ENCODE data around the gene MAP1LC3B. TPM values are rescaled to one million over a fixed set of nuclear protein-coding genes. Genes with fewer than 3 reads are reported as not detected.

Gene MAP1LC3B
- total and polyA plus RNA-seq, 5 donors from 2014 or later, result 83.2 to 158 (median 134) TPM

- no peak overlapping the region for H3K27ac ChIP-seq (ENCODE audit: insufficient read depth, low read length, poor library complexity, severe bottlenecking)
- no peaks in the 10 kb centered on the region for H3K27me3 Mint-ChIP-seq
- no peaks in the 10 kb centered on the region for H3K4me1 ChIP-seq (ENCODE audit: control insufficient read depth, insufficient read depth, low read length, poor library complexity, severe bottlenecking)
- peaks cover 0 to 4% (median under 1%) of the 10 kb centered on the region in 4 donors for H3K4me1 Mint-ChIP-seq
- H3K36me3 ChIP-seq (ENCODE audit: control insufficient read depth, insufficient read depth, low read length), result peaks cover 84% of the 10 kb centered on the region
- ATAC-seq (ENCODE audit: low read depth in 2 of 2) (no peak), DNase-seq (no peak)
- no peaks in the 10 kb centered on the region for H3K27me3 ChIP-seq (ENCODE audit: control insufficient read depth, insufficient read depth, low read length)
- no peaks in the 10 kb centered on the region for H3K9me3 ChIP-seq (ENCODE audit: control insufficient read depth in 2 of 2, low read length in 2 of 2)
- peaks cover 22% of the 10 kb centered on the region for H3K36me3 Mint-ChIP-seq
- H3K9me3 Mint-ChIP-seq, result no peaks in the 10 kb centered on the region
- H3K4me3 Mint-ChIP-seq, result no peak overlapping the region
- H3K4me3 ChIP-seq (ENCODE audit: low read depth, low read length), result no peak overlapping the region
- peak overlapping the region in 1 of 3 donors; percentile 4 for H3K27ac Mint-ChIP-seq
Measured at GRCh38 chr16:87407511-87408112, 15.5 kb downstream of the MAP1LC3B start.

- no peaks in the 10 kb centered on the region for H3K4me1 ChIP-seq (ENCODE audit: control insufficient read depth, insufficient read depth, low read length, poor library complexity, severe bottlenecking)
- Mint-ChIP-seq H3K4me3 (no peak overlapping the region), H3K4me1 (peaks cover 0 to 4% (median under 1%) of the 10 kb centered on the region in 4 donors), H3K27ac (no peak overlapping the region), H3K36me3 (peaks cover 26% of the 10 kb centered on the region), H3K9me3 (no peaks in the 10 kb centered on the region), H3K27me3 (no peaks in the 10 kb centered on the region)
- no peaks in the 10 kb centered on the region for H3K9me3 ChIP-seq (ENCODE audit: control insufficient read depth in 2 of 2, low read length in 2 of 2)
- H3K27ac ChIP-seq (ENCODE audit: insufficient read depth, low read length, poor library complexity, severe bottlenecking), result no peak overlapping the region
- H3K36me3 ChIP-seq (ENCODE audit: control insufficient read depth, insufficient read depth, low read length), result peaks cover 78% of the 10 kb centered on the region
- DNase-seq, result no peak
- no peak for ATAC-seq (ENCODE audit: low read depth in 2 of 2)
- no peak overlapping the region for H3K4me3 ChIP-seq (ENCODE audit: low read depth, low read length)
- no peaks in the 10 kb centered on the region for H3K27me3 ChIP-seq (ENCODE audit: control insufficient read depth, insufficient read depth, low read length)
Measured at GRCh38 chr16:87409153-87409552, 17.0 kb downstream of the MAP1LC3B start.

DNA sequence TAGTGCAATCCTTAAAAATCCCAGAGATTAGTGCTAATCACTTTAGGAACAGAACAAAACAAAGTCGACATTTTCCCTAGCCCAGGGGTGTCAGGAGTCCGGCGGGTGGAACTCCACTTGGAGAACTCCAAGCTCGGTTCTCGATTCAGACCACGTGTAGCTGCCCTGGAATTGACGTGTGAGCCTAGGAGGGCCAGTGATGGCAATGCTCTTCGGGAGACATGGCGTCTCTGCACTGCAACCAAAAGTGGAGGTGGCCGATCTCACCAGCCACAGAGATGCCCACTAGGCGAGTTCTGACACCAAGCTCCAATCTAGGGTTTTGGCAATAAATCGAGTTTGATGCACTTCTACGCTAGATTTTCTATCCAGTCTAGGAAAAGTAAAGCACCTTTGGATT, 17.6 kb downstream of the MAP1LC3B start:
- no peak for ATAC-seq (ENCODE audit: low read depth in 2 of 2)
- Mint-ChIP-seq H3K27ac (no peak overlapping the region), H3K9me3 (no peaks in the 10 kb centered on the region), H3K4me1 (peaks cover 0 to 4% (median under 1%) of the 10 kb centered on the region in 4 donors), H3K36me3 (peaks cover 26% of the 10 kb centered on the region), H3K27me3 (no peaks in the 10 kb centered on the region), H3K4me3 (no peak overlapping the region)
- no peak overlapping the region for H3K4me3 ChIP-seq (ENCODE audit: low read depth, low read length)
- peaks cover 72% of the 10 kb centered on the region for H3K36me3 ChIP-seq (ENCODE audit: control insufficient read depth, insufficient read depth, low read length)
- no peaks in the 10 kb centered on the region for H3K4me1 ChIP-seq (ENCODE audit: control insufficient read depth, insufficient read depth, low read length, poor library complexity, severe bottlenecking)
- H3K27ac ChIP-seq (ENCODE audit: insufficient read depth, low read length, poor library complexity, severe bottlenecking), result no peak overlapping the region
- H3K9me3 ChIP-seq (ENCODE audit: control insufficient read depth in 2 of 2, low read length in 2 of 2), result no peaks in the 10 kb centered on the region
- DNase-seq, result no peak
- no peaks in the 10 kb centered on the region for H3K27me3 ChIP-seq (ENCODE audit: control insufficient read depth, insufficient read depth, low read length)

GRCh38 chr16:87410530-87410929, 18.4 kb downstream of the MAP1LC3B start:
- Mint-ChIP-seq H3K4me1 (peaks cover 0 to 4% (median under 1%) of the 10 kb centered on the region in 4 donors), H3K9me3 (no peaks in the 10 kb centered on the region), H3K4me3 (no peak overlapping the region), H3K27ac (no peak overlapping the region), H3K27me3 (no peaks in the 10 kb centered on the region), H3K36me3 (peaks cover 31% of the 10 kb centered on the region)
- Histone ChIP-seq H3K9me3 (ENCODE audit: control insufficient read depth in 2 of 2, low read length in 2 of 2) (no peaks in the 10 kb centered on the region), H3K4me1 (ENCODE audit: control insufficient read depth, insufficient read depth, low read length, poor library complexity, severe bottlenecking) (no peaks in the 10 kb centered on the region), H3K27me3 (ENCODE audit: control insufficient read depth, insufficient read depth, low read length) (no peaks in the 10 kb centered on the region), H3K27ac (ENCODE audit: insufficient read depth, low read length, poor library complexity, severe bottlenecking) (no peak overlapping the region), H3K36me3 (ENCODE audit: control insufficient read depth, insufficient read depth, low read length) (peaks cover 71% of the 10 kb centered on the region), H3K4me3 (ENCODE audit: low read depth, low read length) (no peak overlapping the region)
- no peak for ATAC-seq (ENCODE audit: low read depth in 2 of 2)
- DNase-seq, result no peak

DNA sequence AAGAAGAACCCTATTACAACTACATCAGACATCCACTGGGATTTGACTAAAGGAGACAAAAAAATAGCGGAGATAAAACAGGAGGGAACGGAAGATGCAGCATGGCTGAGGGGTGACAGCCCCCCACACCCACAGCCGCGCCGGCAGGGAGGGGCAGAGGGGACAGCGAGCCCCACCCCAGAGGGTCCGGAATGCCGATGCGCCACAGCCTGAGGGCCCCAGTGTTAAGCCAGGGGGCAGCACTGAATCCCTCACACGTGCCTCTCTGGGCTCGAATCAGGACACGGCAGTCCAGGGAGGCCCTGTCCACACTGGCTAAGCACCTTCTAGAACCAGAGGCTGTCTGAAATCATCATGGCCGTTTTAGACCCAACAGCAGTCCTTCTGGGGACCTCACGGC, 18.8 kb downstream of the MAP1LC3B start:
- Mint-ChIP-seq H3K27ac (no peak overlapping the region), H3K27me3 (no peaks in the 10 kb centered on the region), H3K4me1 (peaks cover 0 to 4% (median under 1%) of the 10 kb centered on the region in 4 donors), H3K9me3 (no peaks in the 10 kb centered on the region), H3K36me3 (peaks cover 28% of the 10 kb centered on the region), H3K4me3 (no peak overlapping the region)
- Histone ChIP-seq H3K27me3 (ENCODE audit: control insufficient read depth, insufficient read depth, low read length) (no peaks in the 10 kb centered on the region), H3K4me1 (ENCODE audit: control insufficient read depth, insufficient read depth, low read length, poor library complexity, severe bottlenecking) (no peaks in the 10 kb centered on the region), H3K9me3 (ENCODE audit: control insufficient read depth in 2 of 2, low read length in 2 of 2) (no peaks in the 10 kb centered on the region), H3K4me3 (ENCODE audit: low read depth, low read length) (no peak overlapping the region), H3K36me3 (ENCODE audit: control insufficient read depth, insufficient read depth, low read length) (peaks cover 70% of the 10 kb centered on the region), H3K27ac (ENCODE audit: insufficient read depth, low read length, poor library complexity, severe bottlenecking) (no peak overlapping the region)
- DNase-seq (no peak), ATAC-seq (ENCODE audit: low read depth in 2 of 2) (no peak)

DNA sequence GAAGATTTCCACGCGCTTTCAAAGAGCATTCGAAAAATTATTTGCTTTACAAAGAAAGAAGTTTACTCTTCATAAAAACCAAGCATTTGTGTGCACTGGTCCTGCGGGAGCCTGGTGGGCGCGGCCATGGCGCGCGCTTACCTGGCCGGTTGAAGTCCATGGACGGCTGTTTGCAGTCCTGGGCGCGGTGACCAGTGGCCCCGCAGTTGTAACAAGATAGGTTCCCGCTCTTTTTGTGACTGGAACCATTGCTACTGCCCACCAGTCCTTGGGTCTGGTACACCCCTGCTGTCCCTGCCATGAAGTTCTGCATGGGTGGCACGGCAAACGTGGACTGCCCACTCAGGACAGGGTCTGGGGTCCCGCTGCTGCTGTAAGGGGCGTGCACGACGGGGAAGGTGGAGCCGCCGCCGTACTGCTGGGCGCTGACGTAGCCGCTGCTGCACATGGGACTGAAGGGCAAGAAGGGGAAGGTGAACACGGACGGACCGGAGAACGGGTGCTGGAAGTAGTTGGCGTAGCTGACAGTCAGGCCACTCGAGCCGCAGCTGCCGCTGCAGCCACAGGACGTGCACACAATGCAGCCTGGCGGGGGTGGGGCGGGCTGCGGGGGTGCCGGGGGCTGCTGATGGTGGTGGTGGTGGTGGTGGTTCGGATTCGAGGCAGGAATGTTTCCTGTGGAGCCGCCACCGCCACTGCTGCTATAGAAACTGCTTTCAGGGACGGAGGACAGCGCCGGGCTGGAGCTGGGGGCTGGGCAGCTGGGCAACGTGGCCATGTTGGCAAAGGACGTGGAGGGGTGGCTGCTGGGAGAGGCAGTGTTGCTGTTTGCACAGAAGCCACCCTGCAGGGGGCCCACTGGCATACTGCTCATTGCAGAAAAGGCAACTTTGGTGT, 19.5 kb downstream of the MAP1LC3B start:
- Mint-ChIP-seq H3K4me3 (no peak overlapping the region), H3K27ac (no peak overlapping the region), H3K9me3 (no peaks in the 10 kb centered on the region), H3K27me3 (no peaks in the 10 kb centered on the region), H3K36me3 (peaks cover 26% of the 10 kb centered on the region), H3K4me1 (peaks cover 0 to 4% (median under 1%) of the 10 kb centered on the region in 4 donors)
- DNase-seq (no peak), ATAC-seq (ENCODE audit: low read depth in 2 of 2) (no peak)
- no peak overlapping the region for H3K4me3 ChIP-seq (ENCODE audit: low read depth, low read length)
- no peaks in the 10 kb centered on the region for H3K4me1 ChIP-seq (ENCODE audit: control insufficient read depth, insufficient read depth, low read length, poor library complexity, severe bottlenecking)
- no peaks in the 10 kb centered on the region for H3K9me3 ChIP-seq (ENCODE audit: control insufficient read depth in 2 of 2, low read length in 2 of 2)
- H3K36me3 ChIP-seq (ENCODE audit: control insufficient read depth, insufficient read depth, low read length), result peaks cover 68% of the 10 kb centered on the region
- H3K27ac ChIP-seq (ENCODE audit: insufficient read depth, low read length, poor library complexity, severe bottlenecking), result no peak overlapping the region
- H3K27me3 ChIP-seq (ENCODE audit: control insufficient read depth, insufficient read depth, low read length), result no peaks in the 10 kb centered on the region

- no peaks in the 10 kb centered on the region for H3K27me3 Mint-ChIP-seq
Measured at GRCh38 chr16:87412371-87412995, 20.3 kb downstream of the MAP1LC3B start.

More at GRCh38 chr16:87412371-87412995, 20.3 kb downstream of the MAP1LC3B start:
- DNase-seq (no peak), ATAC-seq (ENCODE audit: low read depth in 2 of 2) (no peak)
- Mint-ChIP-seq H3K9me3 (no peaks in the 10 kb centered on the region), H3K27ac (no peak overlapping the region), H3K4me1 (peaks cover 0 to 4% (median 0%) of the 10 kb centered on the region in 4 donors), H3K4me3 (peak overlapping the region in 1 of 4 donors; percentile 62), H3K36me3 (peaks cover 28% of the 10 kb centered on the region)
- no peak overlapping the region for H3K4me3 ChIP-seq (ENCODE audit: low read depth, low read length)
- no peaks in the 10 kb centered on the region for H3K4me1 ChIP-seq (ENCODE audit: control insufficient read depth, insufficient read depth, low read length, poor library complexity, severe bottlenecking)
- peaks cover 69% of the 10 kb centered on the region for H3K36me3 ChIP-seq (ENCODE audit: control insufficient read depth, insufficient read depth, low read length)
- H3K27me3 ChIP-seq (ENCODE audit: control insufficient read depth, insufficient read depth, low read length), result no peaks in the 10 kb centered on the region
- no peaks in the 10 kb centered on the region for H3K9me3 ChIP-seq (ENCODE audit: control insufficient read depth in 2 of 2, low read length in 2 of 2)
- H3K27ac ChIP-seq (ENCODE audit: insufficient read depth, low read length, poor library complexity, severe bottlenecking), result no peak overlapping the region
